Loucy (cell line): ENCODE results near the gene PRRC2C.

Experiments
- EZH2phosphoT487 ChIP-seq: fragments of 200-600 bp; IDR thresholded peaks from 2 replicates; pipeline ENCODE4 v1.6.1; 2018; ENCODE audit warnings: antibody characterized with exemption, mild to moderate bottlenecking, moderate library complexity, borderline replicate concordance
- TF ChIP-seq, protein P1 (sequence below): fragments of 200-600 bp; sonication (generic); conservative IDR thresholded peaks from 2 replicates; pipeline ENCODE4 v1.5.1; 2014; ENCODE audit warnings: mild to moderate bottlenecking, antibody characterized with exemption, low read length

DNA sequence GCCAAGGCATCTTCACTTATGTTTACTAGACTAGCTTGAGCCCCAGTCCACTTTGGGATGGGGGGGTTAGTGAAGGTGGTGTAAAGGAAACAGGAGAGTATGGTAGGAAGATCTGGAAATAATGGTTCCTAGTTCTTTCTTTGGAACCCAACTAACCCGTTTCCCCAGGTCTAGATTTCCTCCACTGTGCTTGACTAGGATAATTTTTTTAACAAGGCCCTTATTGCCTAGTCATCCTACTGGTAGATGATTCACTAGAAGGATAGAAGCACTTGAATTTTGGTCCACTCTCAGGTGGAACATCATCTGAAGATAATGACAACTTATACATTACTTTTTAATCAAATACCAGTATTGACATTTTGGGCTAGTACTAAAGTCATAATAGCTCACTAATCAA is 90.8 kb downstream of the PRRC2C start:
- TF ChIP-seq, protein P1, sequence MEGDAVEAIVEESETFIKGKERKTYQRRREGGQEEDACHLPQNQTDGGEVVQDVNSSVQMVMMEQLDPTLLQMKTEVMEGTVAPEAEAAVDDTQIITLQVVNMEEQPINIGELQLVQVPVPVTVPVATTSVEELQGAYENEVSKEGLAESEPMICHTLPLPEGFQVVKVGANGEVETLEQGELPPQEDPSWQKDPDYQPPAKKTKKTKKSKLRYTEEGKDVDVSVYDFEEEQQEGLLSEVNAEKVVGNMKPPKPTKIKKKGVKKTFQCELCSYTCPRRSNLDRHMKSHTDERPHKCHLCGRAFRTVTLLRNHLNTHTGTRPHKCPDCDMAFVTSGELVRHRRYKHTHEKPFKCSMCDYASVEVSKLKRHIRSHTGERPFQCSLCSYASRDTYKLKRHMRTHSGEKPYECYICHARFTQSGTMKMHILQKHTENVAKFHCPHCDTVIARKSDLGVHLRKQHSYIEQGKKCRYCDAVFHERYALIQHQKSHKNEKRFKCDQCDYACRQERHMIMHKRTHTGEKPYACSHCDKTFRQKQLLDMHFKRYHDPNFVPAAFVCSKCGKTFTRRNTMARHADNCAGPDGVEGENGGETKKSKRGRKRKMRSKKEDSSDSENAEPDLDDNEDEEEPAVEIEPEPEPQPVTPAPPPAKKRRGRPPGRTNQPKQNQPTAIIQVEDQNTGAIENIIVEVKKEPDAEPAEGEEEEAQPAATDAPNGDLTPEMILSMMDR: no peak
- TF ChIP-seq EZH2phosphoT487: no peak
